ENCODE measurements around the gene CGRRF1. TPM values are rescaled to one million over a fixed set of nuclear protein-coding genes. Genes with fewer than 3 reads are reported as not detected.

The CGRRF1 gene
- total and polyA plus RNA-seq, 2 of the 13 experiments (the other 11 are each of a cell fraction or from before 2014, with no cell fraction given) = 16.8 to 18.2 TPM

GRCh38 chr14:54564868-54565784 lies 55.4 kb downstream of the CGRRF1 start (continued):
- no peak for TF ChIP-seq PLSCR1 (CRISPR knock-in tag; IDR thresholded peaks at IDR 0.05; ENCODE audit: borderline replicate concordance)
- TF ChIP-seq JUNB (CRISPR knock-in tag; IDR thresholded peaks at IDR 0.05; ENCODE audit: borderline replicate concordance) = no peak
- TF ChIP-seq ZNF562 (CRISPR knock-in tag; IDR thresholded peaks at IDR 0.05; ENCODE audit: borderline replicate concordance) = no peak
- no peak for TF ChIP-seq ZSCAN29 (CRISPR knock-in tag; conservative IDR thresholded peaks at IDR 0.05)
- TF ChIP-seq CAMTA2 (CRISPR knock-in tag; IDR thresholded peaks at IDR 0.05; ENCODE audit: borderline replicate concordance) = no peak
- no peak for TF ChIP-seq ZNF546 (CRISPR knock-in tag; conservative IDR thresholded peaks at IDR 0.05)
- TF ChIP-seq ZNF556 (CRISPR knock-in tag; IDR thresholded peaks at IDR 0.05; ENCODE audit: borderline replicate concordance) = no peak; the same call in 1 of the 2 replicates
- 0 out of 2 replicates have a peak, but pooled peaks have one; percentile 26 for TF ChIP-seq ZMAT3 (CRISPR knock-in tag; conservative IDR thresholded peaks at IDR 0.05)
- no peak for TF ChIP-seq CENPT (CRISPR knock-in tag; IDR thresholded peaks at IDR 0.05; ENCODE audit: low read depth)
- TF ChIP-seq ETV6 (CRISPR knock-in tag; conservative IDR thresholded peaks at IDR 0.05) = no peak; the same call in 1 of the 2 replicates
- TF ChIP-seq ATF1 (CRISPR knock-in tag; IDR thresholded peaks at IDR 0.05) = no peak
- TF ChIP-seq HNRNPH1 (optimal IDR thresholded peaks at IDR 0.05; ENCODE audit: low read depth, low read length) = no peak
- TF ChIP-seq ZNF704 (CRISPR knock-in tag; IDR thresholded peaks at IDR 0.05; ENCODE audit: borderline replicate concordance) = peak; percentile 30; the same call in 1 of the 2 replicates
- TF ChIP-seq, protein P1, sequence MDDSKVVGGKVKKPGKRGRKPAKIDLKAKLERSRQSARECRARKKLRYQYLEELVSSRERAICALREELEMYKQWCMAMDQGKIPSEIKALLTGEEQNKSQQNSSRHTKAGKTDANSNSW (CRISPR knock-in tag; IDR thresholded peaks at IDR 0.05; ENCODE audit: borderline replicate concordance) = no peak
- TF ChIP-seq ZNF616 (CRISPR knock-in tag; IDR thresholded peaks at IDR 0.05; ENCODE audit: low read depth) = no peak
- peak; percentile 45; the same call in 1 of the 2 replicates for TF ChIP-seq RNF2 (conservative IDR thresholded peaks at IDR 0.05; ENCODE audit: low read depth)
- peak; percentile 77; the same call in 1 of the 2 replicates for TF ChIP-seq ZNF232 (CRISPR knock-in tag; IDR thresholded peaks at IDR 0.05; ENCODE audit: borderline replicate concordance)
- no peak for TF ChIP-seq ZNF367 (CRISPR knock-in tag; IDR thresholded peaks at IDR 0.05; ENCODE audit: borderline replicate concordance)
- TF ChIP-seq ZNF251 (CRISPR knock-in tag; IDR thresholded peaks at IDR 0.05) = no peak
- no peak for TF ChIP-seq SRF (IDR thresholded peaks at IDR 0.05; ENCODE audit: low read depth, low read length)
- TF ChIP-seq, protein P2, sequence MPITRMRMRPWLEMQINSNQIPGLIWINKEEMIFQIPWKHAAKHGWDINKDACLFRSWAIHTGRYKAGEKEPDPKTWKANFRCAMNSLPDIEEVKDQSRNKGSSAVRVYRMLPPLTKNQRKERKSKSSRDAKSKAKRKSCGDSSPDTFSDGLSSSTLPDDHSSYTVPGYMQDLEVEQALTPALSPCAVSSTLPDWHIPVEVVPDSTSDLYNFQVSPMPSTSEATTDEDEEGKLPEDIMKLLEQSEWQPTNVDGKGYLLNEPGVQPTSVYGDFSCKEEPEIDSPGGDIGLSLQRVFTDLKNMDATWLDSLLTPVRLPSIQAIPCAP (CRISPR knock-in tag; IDR thresholded peaks at IDR 0.05; ENCODE audit: low read depth) = no peak
- TF ChIP-seq TERF1 (CRISPR knock-in tag; IDR thresholded peaks at IDR 0.05) = no peak
- TF ChIP-seq TMF1 (CRISPR knock-in tag; IDR thresholded peaks at IDR 0.05; ENCODE audit: low read depth) = no peak
- no peak for TF ChIP-seq FLYWCH1 (CRISPR knock-in tag; IDR thresholded peaks at IDR 0.05)
- peak; percentile 42; the same call in 1 of the 2 replicates for TF ChIP-seq SIN3A (IDR thresholded peaks at IDR 0.05; ENCODE audit: borderline replicate concordance, low read depth, low read length)
- peak; percentile 41; the same call in 1 of the 2 replicates for TF ChIP-seq THAP11 (CRISPR knock-in tag; IDR thresholded peaks at IDR 0.05)

Data from HepG2 (cell line).